Gastrocnemius medialis (tissue), 4 donors: Measurements from ENCODE around the gene CREB1. TPM values are rescaled to one million over a fixed set of nuclear protein-coding genes. Genes with fewer than 3 reads are reported as not detected.

ENCODE experiments used
- ATAC-seq, 2 donors: fragments of 150-250 bp; one replicate each; pipeline ENCODE4 v1.9.1; 2016
- DNase-seq, 2 donors: peaks; one replicate each; pipeline ENCODE4 v3.0.0-alpha.2; 2019
- H3K27ac ChIP-seq, 4 donors: fragments of 200-600 bp; sonication (generic); 1 replicate in 1 of 4; 2 replicates in 3 of 4; pipeline ENCODE4 v1.5.1; 2016 to 2018; ENCODE audit warnings: mild to moderate bottlenecking in 2 of 4, moderate library complexity in 1 of 4
- H3K27me3 ChIP-seq, 3 donors: fragments of 200-600 bp; sonication (generic) in 2 of 3; 1 replicate in 1 of 3; 2 replicates in 2 of 3; pipeline versions ENCODE4 v1.5.1 to v1.6.0; 2016 to 2019; ENCODE audit warnings: mild to moderate bottlenecking in 1 of 3, moderate library complexity in 1 of 3
- H3K36me3 ChIP-seq, 2 donors: fragments of 200-600 bp; sonication (generic) in 1 of 2; one replicate each; pipeline ENCODE4 v1.5.1; 2017 to 2018
- H3K4me1 ChIP-seq, 2 donors: fragments of 200-600 bp; sonication (generic) in 1 of 2; one replicate each; pipeline ENCODE4 v1.5.1; 2016 to 2017; ENCODE audit warnings: mild to moderate bottlenecking in 2 of 2
- H3K4me3 ChIP-seq, 4 donors: fragments of 200-600 bp; sonication (generic) in 3 of 4; 1 replicate in 1 of 4; 2 replicates in 3 of 4; pipeline ENCODE4 v1.5.1; 2016 to 2019; ENCODE audit warnings: mild to moderate bottlenecking in 2 of 4
- H3K9me3 ChIP-seq, 3 donors: fragments of 200-600 bp; sonication (generic) in 2 of 3; 1 replicate in 1 of 3; 2 replicates in 2 of 3; pipeline ENCODE4 v1.5.1; 2016 to 2019
- CTCF ChIP-seq, 5 experiments: fragments of 450-650 bp in 3 of 5; fragments of 200-600 bp in 2 of 5; sonication (generic) in 2 of 5; IDR thresholded peaks in 4 of 5; conservative IDR thresholded peaks in 1 of 5; 1 replicate in 4 of 5; 2 replicates in 1 of 5; pipeline ENCODE4 v1.5.1; 2016 to 2019; ENCODE audit warnings: antibody characterized with exemption in 5 of 5, mild to moderate bottlenecking in 3 of 5, moderate library complexity in 3 of 5
- POLR2A ChIP-seq, 2 donors: fragments of 450-650 bp; IDR thresholded peaks; one replicate each; pipeline ENCODE4 v1.6.1; 2017; ENCODE audit warnings: antibody characterized with exemption in 2 of 2, mild to moderate bottlenecking in 2 of 2, moderate library complexity in 2 of 2
- in situ Hi-C, 4 donors: fragments of 200-750 bp; cut with MboI; loops; one replicate each; pipeline versions ENCODE4 v1.15.0 to v1.8.0; 2017; ENCODE audit warnings: low sequenced_read_pairs in 4 of 4
- intact Hi-C: fragments of 100-400 bp; cut with DNase I; formaldehyde crosslinking; loops from one replicate; pipeline ENCODE4 v1.15.1; 2023; ENCODE audit warnings: low total_unique reads
- total RNA-seq, 4 donors: library from RNA; depleted of rRNA; stranded (reverse); fragments of >200 nt; gene quantifications; one replicate each; pipeline versions ENCODE4 v1.1.0 to v1.2.3, GENCODE V29; 2016

The CREB1 gene
- total RNA-seq, 4 donors from 2014 or later = 11.5 to 19.9 (median 19.8) TPM

- no peaks in the 10 kb centered on the region for H3K9me3 ChIP-seq
- no peak overlapping the region for H3K4me3 ChIP-seq
- ATAC-seq (no peak), DNase-seq (no peak)
- H3K4me1 ChIP-seq = no peaks in the 10 kb centered on the region
- intact Hi-C loops (no loop called here), in situ Hi-C loops (loop anchor here in 2 of 4 donors (25.0 kb wide), 2 partner anchors 425 to 650 kb away; partner anchors contain the start of genes IDH1 (in 1 of the 2), PIKFYVE (in 1 of the 2) and PLEKHM3 (in 1 of the 2))
- TF ChIP-seq POLR2A (IDR thresholded peaks at IDR 0.05) = no peak
- TF ChIP-seq CTCF (IDR thresholded peaks at IDR 0.05 in 4 of 5, conservative IDR thresholded peaks at IDR 0.05 in 1 of 5) = no peak
- H3K27me3 ChIP-seq = no peaks in the 10 kb centered on the region
- H3K27ac ChIP-seq = no peak overlapping the region
- peaks cover 0 to 7% of the 10 kb centered on the region in 2 donors for H3K36me3 ChIP-seq
These were observed 83.0 kb downstream of the CREB1 start for GRCh38 chr2:207612714-207613113.

- Histone ChIP-seq H3K27ac (no peak overlapping the region), H3K27me3 (no peaks in the 10 kb centered on the region), H3K9me3 (no peaks in the 10 kb centered on the region), H3K4me3 (no peak overlapping the region), H3K36me3 (peaks cover 0 to 12% of the 10 kb centered on the region in 2 donors), H3K4me1 (no peaks in the 10 kb centered on the region)
- in situ Hi-C loops = loop anchor here in 2 of 4 donors (25.0 kb wide), 2 partner anchors 422 to 647 kb away; partner anchors contain the start of genes IDH1 (in 1 of the 2), PIKFYVE (in 1 of the 2) and PLEKHM3 (in 1 of the 2)
- ATAC-seq (no peak), DNase-seq (no peak)
- intact Hi-C loops = no loop called here
- no peak for TF ChIP-seq POLR2A (IDR thresholded peaks at IDR 0.05)
- no peak for TF ChIP-seq CTCF (IDR thresholded peaks at IDR 0.05 in 4 of 5, conservative IDR thresholded peaks at IDR 0.05 in 1 of 5)
These were observed 85.1 kb downstream of the CREB1 start for GRCh38 chr2:207614824-207615223.

- ATAC-seq = no peak
- intact Hi-C loops = no loop called here
- H3K27ac ChIP-seq = no peak overlapping the region
These were observed 86.4 kb downstream of the CREB1 start for GRCh38 chr2:207616185-207616584.

GRCh38 chr2:207617011-207617671 is 87.4 kb downstream of the CREB1 start:
- intact Hi-C loops = no loop called here
- TF ChIP-seq CTCF (IDR thresholded peaks at IDR 0.05 in 4 of 5, conservative IDR thresholded peaks at IDR 0.05 in 1 of 5) = no peak

More at GRCh38 chr2:207616185-207616584, 86.4 kb downstream of the CREB1 start:
- Histone ChIP-seq H3K9me3 (no peaks in the 10 kb centered on the region), H3K4me1 (no peaks in the 10 kb centered on the region), H3K27me3 (no peaks in the 10 kb centered on the region), H3K4me3 (no peak overlapping the region), H3K36me3 (peaks cover 0 to 14% of the 10 kb centered on the region in 2 donors)
- DNase-seq = no peak
- in situ Hi-C loops = loop anchor here in 2 of 4 donors (25.0 kb wide), 2 partner anchors 421 to 646 kb away; partner anchors contain the start of genes IDH1 (in 1 of the 2), PIKFYVE (in 1 of the 2) and PLEKHM3 (in 1 of the 2)
- no peak for TF ChIP-seq CTCF (IDR thresholded peaks at IDR 0.05 in 4 of 5, conservative IDR thresholded peaks at IDR 0.05 in 1 of 5)
- no peak for TF ChIP-seq POLR2A (IDR thresholded peaks at IDR 0.05)

More at GRCh38 chr2:207617011-207617671, 87.4 kb downstream of the CREB1 start:
- no peaks in the 10 kb centered on the region for H3K9me3 ChIP-seq
- ATAC-seq = no peak
- H3K4me3 ChIP-seq = no peak overlapping the region
- peak overlapping the region in 1 of 4 donors; percentile 31 for H3K27ac ChIP-seq
- in situ Hi-C loops = loop anchor here in 2 of 4 donors (25.0 kb wide), 2 partner anchors 420 to 645 kb away; partner anchors contain the start of genes IDH1 (in 1 of the 2), PIKFYVE (in 1 of the 2) and PLEKHM3 (in 1 of the 2)
- H3K27me3 ChIP-seq = no peaks in the 10 kb centered on the region
- peaks cover 0 to 14% of the 10 kb centered on the region in 2 donors for H3K36me3 ChIP-seq
- no peak for DNase-seq
- no peaks in the 10 kb centered on the region for H3K4me1 ChIP-seq
